ENCODE measurements around the gene MRC2. TPM values are rescaled to one million over a fixed set of nuclear protein-coding genes. Genes with fewer than 3 reads are reported as not detected.

MRC2 gene
- polyA plus RNA-seq, 4 donors = 66.1 to 93.9 (median 70.7) TPM

DNA sequence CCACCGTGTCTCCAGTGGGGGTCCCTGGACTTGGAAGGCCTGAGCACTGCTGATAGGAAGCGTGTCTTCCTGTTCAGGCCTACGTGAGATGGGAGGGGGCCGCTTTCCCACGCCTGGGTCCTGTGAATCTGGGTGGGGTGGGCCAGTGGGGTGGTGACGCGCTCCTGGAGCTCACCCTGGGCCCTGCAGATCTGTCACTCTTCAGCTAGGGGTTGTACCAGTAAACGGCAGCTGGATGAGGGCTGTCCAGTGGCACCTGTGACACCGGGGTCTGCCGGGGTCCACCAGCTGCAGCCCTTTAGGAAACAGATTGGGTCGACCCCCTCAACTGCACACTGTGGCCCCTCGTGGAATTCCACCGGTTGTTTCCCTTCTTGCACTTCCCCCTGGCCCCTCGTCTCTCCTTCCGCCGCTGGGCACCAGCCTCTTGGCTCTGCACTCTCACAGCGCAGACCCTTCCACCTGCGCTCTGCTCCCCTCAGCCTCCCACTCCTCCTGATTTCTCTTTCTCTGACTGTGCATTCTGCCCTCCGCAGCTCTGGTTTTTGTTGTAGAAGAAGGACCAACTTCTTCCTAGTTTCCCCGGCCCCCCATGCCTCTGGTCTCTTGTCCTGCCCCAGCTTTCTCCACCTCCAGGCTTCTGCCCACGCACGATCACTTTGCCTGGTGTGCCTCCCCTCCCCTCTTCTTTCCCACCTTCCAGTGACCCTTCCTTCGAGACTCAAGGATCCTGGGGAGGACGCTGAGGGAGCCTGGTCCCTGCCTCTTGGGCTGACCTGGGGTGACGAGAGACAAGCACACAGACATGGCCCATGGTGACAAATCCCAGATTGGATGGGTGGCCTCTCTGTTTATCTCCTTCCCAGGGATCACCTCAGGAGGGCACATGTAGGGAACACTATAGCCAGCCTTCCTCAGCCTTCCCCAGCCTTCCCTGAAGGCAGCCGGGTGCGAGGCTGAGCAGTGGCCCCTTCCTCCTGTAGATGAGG lies 4.8 kb downstream of the MRC2 start:
- DNase-seq (ENCODE audit: low read depth in 4 of 4, low spot score in 3 of 4) = no peak

DNA sequence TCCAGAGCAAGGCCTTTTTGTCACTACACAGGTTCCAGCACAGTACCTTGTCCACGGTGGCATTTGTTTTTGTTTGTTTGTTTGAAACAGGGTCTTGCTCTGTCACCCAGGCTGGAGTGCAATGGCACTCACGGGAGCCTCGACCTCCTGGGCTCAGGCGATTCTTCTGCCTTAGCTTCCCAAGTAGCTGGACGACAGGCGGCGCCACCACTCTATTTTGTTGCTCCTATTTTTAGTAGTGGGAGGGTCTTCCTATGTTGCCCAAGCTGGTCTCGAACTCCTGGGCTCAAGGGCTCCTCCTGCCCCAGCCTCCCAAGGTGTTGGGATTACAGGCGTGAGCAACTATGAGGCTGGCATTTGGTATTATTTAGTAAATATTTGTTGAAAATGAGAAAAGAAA lies 10.3 kb downstream of the MRC2 start:
- DNase-seq (ENCODE audit: low read depth in 4 of 4, low spot score in 3 of 4) = no peak

- no peak for DNase-seq (ENCODE audit: low read depth in 4 of 4, low spot score in 3 of 4)
These were observed 13.7 kb downstream of the MRC2 start for GRCh38 chr17:62641153-62641552.

- DNase-seq (ENCODE audit: low read depth in 4 of 4, low spot score in 3 of 4) = no peak
These were observed 14.5 kb downstream of the MRC2 start for GRCh38 chr17:62641951-62642350.

DNA sequence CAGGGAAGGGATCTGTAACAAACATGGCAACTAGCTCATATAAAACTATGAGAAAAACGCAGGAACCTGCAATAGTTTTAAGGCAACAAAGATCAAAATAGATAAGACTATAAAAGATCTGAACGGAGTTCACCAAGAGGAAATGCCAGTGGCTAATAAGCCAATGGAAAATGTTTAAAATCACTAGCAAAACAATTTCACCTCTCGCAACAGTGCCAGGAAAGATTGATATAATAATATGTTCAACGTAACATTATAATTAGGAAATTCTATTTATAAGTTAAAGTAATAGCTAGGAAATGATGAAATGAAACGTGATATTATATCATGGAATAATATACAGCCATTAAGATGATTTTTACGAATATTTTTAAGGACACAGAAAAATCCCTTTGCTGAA lies 16.0 kb downstream of the MRC2 start:
- no peak for DNase-seq (ENCODE audit: low read depth in 4 of 4, low spot score in 3 of 4)

DNA sequence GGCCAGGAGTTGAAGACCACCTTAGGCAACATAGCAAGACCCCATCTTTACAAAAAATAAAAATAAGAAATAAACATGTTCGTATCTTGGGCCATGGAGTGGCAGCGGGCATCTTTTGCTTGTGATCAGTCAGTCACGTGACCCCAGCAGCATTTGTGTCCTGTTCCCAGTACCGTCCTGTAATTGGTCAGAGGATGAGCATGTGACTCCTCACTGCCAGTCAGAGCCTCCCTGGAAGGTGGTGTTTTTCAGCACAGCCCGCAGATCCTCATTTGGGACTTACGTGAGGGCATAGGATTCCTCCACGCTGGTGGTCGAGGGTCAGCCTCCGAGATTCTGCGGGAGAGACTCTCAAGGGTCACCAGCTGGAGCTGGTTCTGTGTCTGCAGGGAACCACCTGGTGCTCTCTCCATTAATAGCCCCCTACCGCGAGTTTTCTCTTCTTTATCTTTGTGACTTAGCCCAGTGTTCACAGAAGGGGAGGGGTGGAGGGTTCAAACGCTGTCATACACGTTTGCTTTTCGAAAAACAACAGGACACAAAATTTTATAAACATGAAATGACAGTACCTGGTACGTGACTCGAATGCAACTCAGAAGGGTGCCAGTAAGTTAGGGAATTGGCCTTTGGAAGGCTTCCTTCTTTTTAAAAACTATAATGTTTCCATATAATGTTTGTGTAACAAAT lies 17.2 kb downstream of the MRC2 start:
- no peak for DNase-seq (ENCODE audit: low read depth in 4 of 4, low spot score in 3 of 4)

DNA sequence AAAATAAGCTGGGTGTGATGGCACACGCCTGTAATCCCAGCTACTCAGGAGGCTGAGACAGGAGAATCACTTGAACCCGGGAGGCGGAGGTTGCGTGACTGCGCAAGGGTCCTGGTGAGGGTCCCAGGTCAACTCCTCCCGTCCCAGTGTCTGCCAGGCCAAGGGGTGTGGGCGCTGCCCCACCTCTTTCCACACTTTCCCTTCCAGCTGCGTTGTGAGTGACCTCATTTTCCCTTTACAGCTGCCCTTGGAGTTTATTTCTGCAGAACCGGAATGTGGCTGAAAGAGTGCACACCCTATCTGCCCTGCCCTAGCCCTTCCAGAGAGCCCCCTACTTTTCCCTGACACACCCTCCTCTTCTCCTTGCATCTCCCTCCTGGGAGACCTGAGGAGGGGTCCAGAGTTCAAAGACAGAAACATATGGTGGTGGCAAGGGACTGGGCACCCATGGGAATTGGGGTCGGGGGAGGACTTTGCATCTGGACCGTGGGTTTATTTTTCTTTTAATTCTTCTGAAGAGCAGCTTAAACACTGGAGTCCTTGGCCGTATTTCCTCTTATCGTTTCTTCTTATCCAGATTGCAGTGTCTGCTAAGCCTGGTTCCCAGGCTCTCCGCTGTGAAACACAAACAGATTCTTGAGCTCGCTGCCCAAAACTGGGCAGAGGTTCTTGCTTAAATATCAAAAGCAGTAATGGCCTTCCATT lies 20.9 kb downstream of the MRC2 start:
- no peak for DNase-seq (ENCODE audit: low read depth in 4 of 4, low spot score in 3 of 4)

- no peak for DNase-seq (ENCODE audit: low read depth in 4 of 4, low spot score in 3 of 4)
These were observed 21.5 kb downstream of the MRC2 start for GRCh38 chr17:62648956-62649294.

- DNase-seq (ENCODE audit: low read depth in 4 of 4, low spot score in 3 of 4) = no peak
These were observed 22.1 kb downstream of the MRC2 start for GRCh38 chr17:62649570-62649969.

DNA sequence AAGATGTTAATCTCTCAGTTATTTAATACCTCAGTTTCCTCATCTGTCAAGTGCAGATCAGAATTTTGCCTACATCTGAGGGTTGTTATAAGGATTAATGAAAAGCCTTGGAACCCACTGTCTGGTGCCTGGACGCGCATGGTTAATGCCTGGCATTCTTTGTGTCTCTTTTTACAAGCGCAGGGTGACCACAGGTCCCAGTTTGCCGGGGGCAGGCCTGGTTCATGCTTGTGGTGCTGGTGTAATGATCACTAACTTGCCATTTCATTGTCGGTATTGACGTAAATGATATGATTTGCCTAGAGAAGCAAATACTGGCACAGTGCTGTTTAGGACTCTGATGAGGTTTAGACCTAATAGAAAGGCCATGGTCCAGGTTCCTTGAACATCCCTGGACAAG lies 23.1 kb downstream of the MRC2 start:
- no peak for DNase-seq (ENCODE audit: low read depth in 4 of 4, low spot score in 3 of 4)

- DNase-seq (ENCODE audit: low read depth in 4 of 4, low spot score in 3 of 4) = peak in 1 of 4 donors; percentile 45
These were observed 25.0 kb downstream of the MRC2 start for GRCh38 chr17:62652251-62653001.

DNA sequence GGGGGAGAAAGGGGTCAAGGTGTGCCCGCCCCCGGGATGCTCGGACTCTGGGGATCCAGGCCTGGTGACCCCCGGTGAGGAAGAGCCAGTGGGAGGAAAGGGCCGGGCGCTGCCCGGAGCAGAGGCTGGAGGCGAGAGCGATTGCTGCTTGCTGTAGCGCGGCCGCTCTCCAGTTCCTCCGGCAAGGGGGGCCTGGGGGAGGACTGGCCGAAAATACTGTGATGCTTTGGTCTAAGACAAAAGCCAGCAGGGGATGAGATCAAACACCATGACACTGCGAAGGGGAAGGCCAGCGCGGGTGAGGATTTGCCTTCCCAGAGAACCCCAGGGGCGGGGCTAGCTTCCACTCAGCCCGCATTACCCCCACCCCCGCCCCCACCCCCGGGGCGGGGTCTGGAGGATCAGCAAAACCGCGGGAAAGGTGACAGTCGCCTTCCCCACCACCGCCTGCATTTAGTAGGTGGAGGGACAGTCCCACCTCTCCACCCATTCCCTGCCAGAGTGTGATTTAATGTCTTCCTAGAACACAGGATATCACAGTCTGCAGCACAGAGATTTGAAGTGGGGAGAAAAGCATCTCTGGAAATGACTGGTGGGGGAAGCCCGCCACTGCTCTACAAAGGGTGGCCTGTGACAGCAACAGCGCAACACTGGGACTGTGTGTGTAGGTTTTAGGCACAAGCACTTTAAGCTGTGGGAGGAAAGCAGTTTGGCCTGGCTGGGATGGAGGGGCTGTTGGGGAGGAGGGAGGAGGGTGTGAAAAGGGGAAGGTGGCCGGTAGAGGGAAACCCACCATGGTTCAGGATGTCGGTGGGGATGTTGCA lies 25.7 kb downstream of the MRC2 start:
- peak in 3 of 4 donors; percentile 45 to 57 (median 48) for DNase-seq (ENCODE audit: low read depth in 4 of 4, low spot score in 3 of 4)

- peak in 1 of 4 donors; percentile 43 for DNase-seq (ENCODE audit: low read depth in 4 of 4, low spot score in 3 of 4)
These were observed 26.6 kb downstream of the MRC2 start for GRCh38 chr17:62653826-62654761.

GRCh38 chr17:62655656-62656055 lies 28.2 kb downstream of the MRC2 start:
- DNase-seq (ENCODE audit: low read depth in 4 of 4, low spot score in 3 of 4) = no peak

- no peak for DNase-seq (ENCODE audit: low read depth in 4 of 4, low spot score in 3 of 4)
These were observed 29.0 kb downstream of the MRC2 start for GRCh38 chr17:62656446-62656845.

DNA sequence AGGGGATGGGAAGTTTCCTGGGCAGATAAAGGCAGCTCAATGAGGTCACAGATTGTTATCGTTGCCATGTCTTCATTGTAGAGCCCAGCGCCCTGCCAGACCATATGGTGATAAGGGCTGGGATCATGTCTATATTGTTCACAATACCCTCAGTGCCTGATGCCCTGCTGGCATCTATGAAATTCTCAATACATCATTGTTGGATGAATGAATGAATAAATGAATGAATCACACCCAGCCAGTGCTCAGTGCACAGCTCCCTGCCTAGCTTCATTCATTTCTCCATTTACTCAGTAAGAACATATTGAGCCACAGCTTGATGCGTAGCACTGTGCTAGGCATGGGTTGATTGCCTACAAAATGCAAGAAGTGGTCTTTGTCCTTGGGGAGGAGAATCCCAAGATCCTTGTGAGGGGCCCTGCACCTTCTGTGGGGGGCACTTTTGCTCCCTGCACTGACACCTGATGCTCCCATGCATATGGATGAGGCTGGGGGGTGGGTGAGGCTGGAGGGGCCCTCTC lies 29.7 kb downstream of the MRC2 start:
- no peak for DNase-seq (ENCODE audit: low read depth in 4 of 4, low spot score in 3 of 4)

GRCh38 chr17:62657690-62658089 lies 30.2 kb downstream of the MRC2 start:
- DNase-seq (ENCODE audit: low read depth in 4 of 4, low spot score in 3 of 4) = no peak

All from right renal pelvis (tissue), 4 donors.